Measurements from ENCODE around the gene CENATAC.

- TF ChIP-seq CTCF (conservative IDR thresholded peaks at IDR 0.05 in 1 of 2, IDR thresholded peaks at IDR 0.05 in 1 of 2; ENCODE audit: low read depth in 1 of 2, low read length in 2 of 2) (no peak), EZH2 (IDR thresholded peaks at IDR 0.05; ENCODE audit: low read length, missing control alignments) (no peak)
Measured at GRCh38 chr11:119014209-119014924, 16.4 kb downstream of the CENATAC start.
